MM.1S (cell line): ENCODE data around the gene MKRN2.
"Not testable (repeated sequence)": the region's sequence is repeated elsewhere in the genome, so short reads cannot be mapped to it uniquely, and the experiment has no call there.

ENCODE experiments used
- DNase-seq: peaks from one replicate; pipeline ENCODE4 v3.0.0-alpha.2; 2015
- H2AFZ ChIP-seq: fragments of 300-600 bp; sonication (generic); 2 replicates; pipeline ENCODE4 v1.6.0; 2016; ENCODE audit warnings: antibody characterized with exemption, low read length
- H3F3A ChIP-seq: fragments of 300-600 bp; sonication (generic); 2 replicates; pipeline ENCODE4 v1.6.1; 2016; ENCODE audit warnings: mild to moderate bottlenecking, antibody characterized with exemption, low read length, moderate library complexity, mixed read lengths; ENCODE audit not compliant: insufficient read depth
- H3K27ac ChIP-seq: fragments of 300-600 bp; sonication (generic); 2 replicates; pipeline ENCODE4 v1.5.1; 2016; ENCODE audit warnings: mild to moderate bottlenecking, low read length
- H3K27me3 ChIP-seq: fragments of 300-600 bp; sonication (generic); replicated peaks from 2 replicates; pipeline ENCODE4 v1.6.0; 2016; ENCODE audit warnings: low read length; ENCODE audit not compliant: insufficient read depth
- H3K36me3 ChIP-seq: fragments of 300-600 bp; sonication (generic); replicated peaks from 2 replicates; pipeline ENCODE4 v1.6.1; 2016; ENCODE audit warnings: mild to moderate bottlenecking, low read length, mixed read lengths; ENCODE audit not compliant: insufficient read depth
- H3K4me1 ChIP-seq: fragments of 300-600 bp; sonication (generic); 2 replicates; pipeline ENCODE4 v1.6.1; 2016; ENCODE audit warnings: low read length, mixed read lengths
- H3K4me2 ChIP-seq: fragments of 300-600 bp; sonication (generic); 2 replicates; pipeline ENCODE4 v1.6.0; 2016; ENCODE audit warnings: low read depth, low read length
- H3K4me3 ChIP-seq: fragments of 300-600 bp; sonication (generic); 2 replicates; pipeline ENCODE4 v1.5.1; 2016; ENCODE audit warnings: low read length, mixed read lengths
- H3K79me2 ChIP-seq: fragments of 300-600 bp; sonication (generic); 2 replicates; pipeline ENCODE4 v1.6.1; 2016; ENCODE audit warnings: mixed run types, low read length, mixed read lengths
- H3K9ac ChIP-seq: fragments of 300-600 bp; sonication (generic); 2 replicates; pipeline ENCODE4 v1.6.1; 2016; ENCODE audit warnings: low read length, mixed read lengths
- H3K9me2 ChIP-seq: fragments of 300-600 bp; sonication (generic); replicated peaks from 2 replicates; pipeline ENCODE4 v1.6.1; 2016; ENCODE audit warnings: mild to moderate bottlenecking, low read length, mixed read lengths; ENCODE audit not compliant: insufficient read depth
- H3K9me3 ChIP-seq: fragments of 300-600 bp; sonication (generic); replicated peaks from 2 replicates; pipeline ENCODE4 v1.6.1; 2016; ENCODE audit warnings: mild to moderate bottlenecking, low read length, mixed read lengths; ENCODE audit not compliant: insufficient read depth
- H4K20me1 ChIP-seq: fragments of 300-600 bp; sonication (generic); 2 replicates; pipeline ENCODE4 v1.6.1; 2016; ENCODE audit warnings: mild to moderate bottlenecking, low read length, moderate library complexity, mixed read lengths; ENCODE audit not compliant: insufficient read depth
- EZH2 ChIP-seq: fragments of 300-600 bp; sonication (generic); optimal IDR thresholded peaks from 2 replicates; pipeline ENCODE3; 2017; ENCODE audit warnings: low read depth, mild to moderate bottlenecking, antibody characterized with exemption, low read length, mixed read lengths
- EZH2phosphoT487 ChIP-seq: fragments of 300-600 bp; sonication (generic); IDR thresholded peaks from 2 replicates; pipeline ENCODE4 v1.6.1; 2018; ENCODE audit warnings: antibody characterized with exemption, low read length
- TF ChIP-seq, protein P1 (sequence below): fragments of 300-600 bp; sonication (generic); IDR thresholded peaks from 2 replicates; pipeline ENCODE4 v1.5.1; 2016; ENCODE audit warnings: antibody characterized with exemption, low read length, mixed read lengths

MKRN2 gene

DNA sequence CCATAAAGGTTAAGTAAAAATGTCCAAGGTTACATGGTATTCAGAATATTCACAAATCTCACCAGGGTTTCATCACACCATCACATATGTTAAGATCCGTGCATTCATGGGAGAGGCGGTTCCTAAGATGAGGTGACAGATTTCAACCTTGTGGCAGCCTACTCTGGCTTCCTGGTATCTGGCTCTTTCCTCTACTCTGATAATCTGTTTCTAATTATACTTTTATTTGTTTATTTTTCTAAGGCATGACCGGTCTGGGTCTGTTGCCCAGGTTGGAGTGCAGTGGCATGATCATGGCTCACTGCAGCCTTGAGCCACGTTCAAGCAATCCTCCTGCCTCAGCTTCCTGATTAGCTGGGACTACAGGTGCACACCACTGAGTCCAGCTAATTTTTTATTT, 72.7 kb downstream of the MKRN2 start:
- no peak for DNase-seq
- TF ChIP-seq, protein P1, sequence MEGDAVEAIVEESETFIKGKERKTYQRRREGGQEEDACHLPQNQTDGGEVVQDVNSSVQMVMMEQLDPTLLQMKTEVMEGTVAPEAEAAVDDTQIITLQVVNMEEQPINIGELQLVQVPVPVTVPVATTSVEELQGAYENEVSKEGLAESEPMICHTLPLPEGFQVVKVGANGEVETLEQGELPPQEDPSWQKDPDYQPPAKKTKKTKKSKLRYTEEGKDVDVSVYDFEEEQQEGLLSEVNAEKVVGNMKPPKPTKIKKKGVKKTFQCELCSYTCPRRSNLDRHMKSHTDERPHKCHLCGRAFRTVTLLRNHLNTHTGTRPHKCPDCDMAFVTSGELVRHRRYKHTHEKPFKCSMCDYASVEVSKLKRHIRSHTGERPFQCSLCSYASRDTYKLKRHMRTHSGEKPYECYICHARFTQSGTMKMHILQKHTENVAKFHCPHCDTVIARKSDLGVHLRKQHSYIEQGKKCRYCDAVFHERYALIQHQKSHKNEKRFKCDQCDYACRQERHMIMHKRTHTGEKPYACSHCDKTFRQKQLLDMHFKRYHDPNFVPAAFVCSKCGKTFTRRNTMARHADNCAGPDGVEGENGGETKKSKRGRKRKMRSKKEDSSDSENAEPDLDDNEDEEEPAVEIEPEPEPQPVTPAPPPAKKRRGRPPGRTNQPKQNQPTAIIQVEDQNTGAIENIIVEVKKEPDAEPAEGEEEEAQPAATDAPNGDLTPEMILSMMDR: no peak
- TF ChIP-seq EZH2: no peak
- TF ChIP-seq EZH2phosphoT487: no peak
- Histone ChIP-seq H3K36me3 (no peaks in the 10 kb centered on the region), H3K9me2 (no peaks in the 10 kb centered on the region), H3K4me3 (no peak overlapping the region), H3K9ac (no peak overlapping the region), H3K79me2 (peaks cover 100% of the 10 kb centered on the region), H4K20me1 (0 out of 2 replicates have a peak, but pooled peaks cover 14% of the 10 kb centered on the region), H3K4me2 (no peak overlapping the region), H3F3A (peaks cover 15% of the 10 kb centered on the region), H3K27me3 (no peaks in the 10 kb centered on the region), H3K27ac (no peak overlapping the region), H3K4me1 (peaks cover 36% of the 10 kb centered on the region), H3K9me3 (no peaks in the 10 kb centered on the region), H2AFZ (no peak overlapping the region)

DNA sequence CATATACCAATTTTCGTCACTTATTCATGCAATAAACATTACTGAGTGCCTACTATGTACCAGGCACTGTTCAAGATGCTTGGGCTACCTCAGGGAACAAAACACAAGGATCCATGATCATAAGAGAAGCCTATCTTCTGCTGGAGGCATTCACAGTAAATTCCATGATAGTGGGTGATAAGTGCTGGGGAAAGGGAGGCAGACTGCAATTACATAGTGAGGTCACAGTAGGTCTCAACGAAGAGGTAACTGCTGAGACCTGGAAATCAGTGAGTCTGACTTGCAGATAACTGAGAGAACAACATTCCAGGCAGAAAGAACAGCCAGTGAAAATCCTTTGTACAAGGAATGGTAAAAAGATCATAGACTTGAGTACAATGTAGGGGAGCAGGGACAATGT, 73.4 kb downstream of the MKRN2 start:
- H2AFZ ChIP-seq: no peak overlapping the region
- H3K4me1 ChIP-seq: peaks cover 33% of the 10 kb centered on the region
- no peak overlapping the region for H3K9ac ChIP-seq
- no peaks in the 10 kb centered on the region for H3K9me2 ChIP-seq
- no peak for DNase-seq
- TF ChIP-seq EZH2: no peak
- TF ChIP-seq, protein P1: no peak
- TF ChIP-seq EZH2phosphoT487: no peak
- H3K4me3 ChIP-seq: no peak overlapping the region
- H3K36me3 ChIP-seq: no peaks in the 10 kb centered on the region
- H3F3A ChIP-seq: peaks cover 13% of the 10 kb centered on the region
- peaks cover 100% of the 10 kb centered on the region for H3K79me2 ChIP-seq
- H3K4me2 ChIP-seq: no peak overlapping the region
- H3K27me3 ChIP-seq: no peaks in the 10 kb centered on the region
- H4K20me1 ChIP-seq: 0 out of 2 replicates have a peak, but pooled peaks cover 15% of the 10 kb centered on the region
- no peaks in the 10 kb centered on the region for H3K9me3 ChIP-seq
- no peak overlapping the region for H3K27ac ChIP-seq

DNA sequence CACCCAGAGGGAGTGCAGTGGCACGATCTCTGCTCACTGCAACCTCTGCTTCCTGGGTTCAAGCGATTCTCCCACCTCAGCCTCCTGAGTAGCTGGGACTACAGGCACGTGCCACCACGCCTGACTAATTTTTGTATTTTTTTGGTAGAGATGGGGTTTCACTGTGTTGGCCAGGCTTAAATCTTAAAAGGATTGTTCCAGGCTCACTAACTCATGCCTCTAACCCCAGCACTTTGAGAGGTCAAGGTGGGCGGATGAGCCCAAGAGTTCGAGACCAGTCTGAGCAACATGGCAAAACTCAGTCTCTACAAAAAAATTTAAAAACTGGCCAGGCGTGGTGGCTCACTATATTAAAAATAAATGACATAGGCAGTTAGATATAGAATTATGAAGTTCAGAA, 74.0 kb downstream of the MKRN2 start:
- 0 out of 2 replicates have a peak, but pooled peaks cover 15% of the 10 kb centered on the region for H4K20me1 ChIP-seq
- not testable (repeated sequence) for DNase-seq, H3K4me3 ChIP-seq, H3K9me3 ChIP-seq, H2AFZ ChIP-seq, H3K27me3 ChIP-seq, H3K36me3 ChIP-seq, H3K4me2 ChIP-seq, H3F3A ChIP-seq, H3K27ac ChIP-seq, H3K9ac ChIP-seq, H3K9me2 ChIP-seq
- peaks cover 29% of the 10 kb centered on the region for H3K4me1 ChIP-seq
- peaks cover 100% of the 10 kb centered on the region for H3K79me2 ChIP-seq

DNA sequence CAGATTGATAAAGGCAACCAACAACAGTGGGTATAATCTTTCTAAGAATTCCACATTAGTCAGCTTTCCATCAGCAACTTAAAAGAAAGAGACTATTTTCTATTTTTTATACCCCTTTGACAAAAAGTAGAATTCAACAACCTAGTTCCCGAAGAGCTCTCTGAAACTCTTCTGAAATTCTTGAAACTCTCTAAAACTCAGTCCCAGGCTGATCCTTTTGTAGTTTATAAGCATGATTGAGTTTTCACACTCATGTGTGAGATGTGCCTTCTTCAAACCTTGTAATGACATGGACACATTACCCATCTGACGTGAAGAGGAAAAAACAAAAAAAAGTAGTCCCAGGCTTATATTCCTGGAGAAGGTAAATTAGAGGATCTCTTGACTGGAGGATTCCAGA, 75.6 kb downstream of the MKRN2 start:
- Histone ChIP-seq H4K20me1 (0 out of 2 replicates have a peak, but pooled peaks cover 15% of the 10 kb centered on the region), H2AFZ (no peak overlapping the region)
- no peak for DNase-seq

More for the DNA sequence above, 75.6 kb downstream of the MKRN2 start:
- Histone ChIP-seq H3K27ac (no peak overlapping the region), H3K9me2 (no peaks in the 10 kb centered on the region), H3K79me2 (peaks cover 100% of the 10 kb centered on the region), H3K27me3 (no peaks in the 10 kb centered on the region), H3F3A (no peaks in the 10 kb centered on the region), H3K9ac (no peak overlapping the region), H3K4me1 (peaks cover 17% of the 10 kb centered on the region; the same call in 1 of the 2 replicates), H3K36me3 (no peaks in the 10 kb centered on the region), H3K9me3 (no peaks in the 10 kb centered on the region), H3K4me3 (no peak overlapping the region), H3K4me2 (no peak overlapping the region)
- TF ChIP-seq EZH2: no peak
- TF ChIP-seq, protein P1: no peak
- no peak for TF ChIP-seq EZH2phosphoT487
